KOPT-K1 (cell line): ENCODE data around the gene CLDN2.

Experiments used
- H3K27ac ChIP-seq: fragments of 200-600 bp; sonication (generic); 2 replicates; pipeline ENCODE4 v1.5.1; 2016; ENCODE audit warnings: antibody characterized with exemption, mild to moderate bottlenecking, low read depth, low read length; ENCODE audit not compliant: poor library complexity, severe bottlenecking
- H3K36me3 ChIP-seq: fragments of 200-600 bp; sonication (generic); 2 replicates; pipeline ENCODE4 v1.5.1; 2017; ENCODE audit warnings: antibody characterized with exemption, mild to moderate bottlenecking, low read length, moderate library complexity; ENCODE audit not compliant: insufficient read depth
- H3K9me3 ChIP-seq: fragments of 200-600 bp; sonication (generic); 2 replicates; pipeline ENCODE4 v1.5.1; 2017; ENCODE audit warnings: antibody characterized with exemption, low read length, mild to moderate bottlenecking; ENCODE audit not compliant: insufficient read depth, poor library complexity, severe bottlenecking

CLDN2 gene

GRCh38 chrX:106903291-106903824 lies 16.8 kb upstream of the CLDN2 start, which contains the start of gene RIPPLY1:
Gene RIPPLY1 (minus strand): TSS chrX:106903341. CDS start chrX:106903287, 54 bp downstream.
- Histone ChIP-seq H3K36me3 (no peaks in the 10 kb centered on the region), H3K9me3 (no peaks in the 10 kb centered on the region), H3K27ac (no peak within 1 kb of the TSS)

- no peak overlapping the region for H3K27ac ChIP-seq
- H3K9me3 ChIP-seq, result no peaks in the 10 kb centered on the region
- no peaks in the 10 kb centered on the region for H3K36me3 ChIP-seq
Observed at GRCh38 chrX:106903856-106904528, 16.2 kb upstream of the CLDN2 start.

GRCh38 chrX:106905064-106905708 lies 15.0 kb upstream of the CLDN2 start:
- Histone ChIP-seq H3K27ac (no peak overlapping the region), H3K36me3 (no peaks in the 10 kb centered on the region)

GRCh38 chrX:106906361-106906760 lies 13.8 kb upstream of the CLDN2 start:
- H3K36me3 ChIP-seq, result no peaks in the 10 kb centered on the region
- no peak overlapping the region for H3K27ac ChIP-seq
- no peaks in the 10 kb centered on the region for H3K9me3 ChIP-seq

More at GRCh38 chrX:106905064-106905708, 15.0 kb upstream of the CLDN2 start:
- H3K9me3 ChIP-seq, result no peaks in the 10 kb centered on the region

- H3K27ac ChIP-seq, result no peak overlapping the region
- no peaks in the 10 kb centered on the region for H3K9me3 ChIP-seq
- no peaks in the 10 kb centered on the region for H3K36me3 ChIP-seq
Observed at GRCh38 chrX:106912864-106913263, 7.3 kb upstream of the CLDN2 start.

GRCh38 chrX:106917830-106918500 lies 2.2 kb upstream of the CLDN2 start:
- Histone ChIP-seq H3K27ac (no peak overlapping the region), H3K9me3 (no peaks in the 10 kb centered on the region), H3K36me3 (no peaks in the 10 kb centered on the region)

GRCh38 chrX:106921637-106922036 lies 1.4 kb downstream of the CLDN2 start:
- H3K36me3 ChIP-seq, result no peaks in the 10 kb centered on the region
- no peaks in the 10 kb centered on the region for H3K9me3 ChIP-seq
- H3K27ac ChIP-seq, result no peak overlapping the region

GRCh38 chrX:106927023-106927422 lies 6.8 kb downstream of the CLDN2 start:
- Histone ChIP-seq H3K9me3 (no peaks in the 10 kb centered on the region), H3K36me3 (no peaks in the 10 kb centered on the region), H3K27ac (no peak overlapping the region)

GRCh38 chrX:106927700-106928099 lies 7.5 kb downstream of the CLDN2 start:
- Histone ChIP-seq H3K36me3 (no peaks in the 10 kb centered on the region), H3K9me3 (no peaks in the 10 kb centered on the region), H3K27ac (no peak overlapping the region)

GRCh38 chrX:106928227-106928626 lies 8.0 kb downstream of the CLDN2 start:
- Histone ChIP-seq H3K9me3 (no peaks in the 10 kb centered on the region), H3K36me3 (no peaks in the 10 kb centered on the region), H3K27ac (no peak overlapping the region)

- Histone ChIP-seq H3K27ac (no peak overlapping the region), H3K36me3 (no peaks in the 10 kb centered on the region)
Observed at GRCh38 chrX:106931831-106932491, 11.8 kb downstream of the CLDN2 start.

GRCh38 chrX:106932492-106932923 lies 12.3 kb downstream of the CLDN2 start:
- Histone ChIP-seq H3K36me3 (no peaks in the 10 kb centered on the region), H3K27ac (no peak overlapping the region), H3K9me3 (no peaks in the 10 kb centered on the region)

More at GRCh38 chrX:106931831-106932491, 11.8 kb downstream of the CLDN2 start:
- H3K9me3 ChIP-seq, result no peaks in the 10 kb centered on the region

- Histone ChIP-seq H3K27ac (peak overlapping the region; percentile 57), H3K9me3 (no peaks in the 10 kb centered on the region), H3K36me3 (no peaks in the 10 kb centered on the region)
Observed at GRCh38 chrX:106932960-106933537, 12.8 kb downstream of the CLDN2 start.

GRCh38 chrX:106933538-106933961 lies 13.3 kb downstream of the CLDN2 start:
- peak overlapping the region; percentile 57 for H3K27ac ChIP-seq
- H3K36me3 ChIP-seq, result no peaks in the 10 kb centered on the region
- H3K9me3 ChIP-seq, result no peaks in the 10 kb centered on the region
